Measurements from ENCODE around the gene CCDC8.
"Not testable (repeated sequence)": the region's sequence is repeated elsewhere in the genome, so short reads cannot be mapped to it uniquely, and the experiment has no call there.

CCDC8 gene

DNA sequence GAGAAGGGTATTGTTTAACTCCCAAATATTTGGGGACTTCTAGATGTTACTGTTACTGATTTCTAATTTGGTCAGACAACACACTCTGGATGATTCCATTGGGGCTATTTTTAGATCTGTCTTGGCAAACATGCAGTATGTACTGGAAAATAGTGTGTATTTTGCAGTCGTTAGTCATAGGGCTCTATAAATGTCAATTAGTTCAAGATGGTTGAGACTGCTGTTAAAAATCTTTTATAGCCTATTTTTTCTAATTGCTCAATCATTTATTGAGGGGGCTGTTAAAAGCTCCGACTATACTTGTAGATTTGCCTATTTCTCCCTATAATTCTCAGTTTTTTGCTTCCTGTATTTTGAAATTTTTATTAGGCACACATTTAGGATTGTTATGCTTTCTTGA, 35.1 kb downstream of the CCDC8 start:
- peak; percentile 92 for DNase-seq

DNA sequence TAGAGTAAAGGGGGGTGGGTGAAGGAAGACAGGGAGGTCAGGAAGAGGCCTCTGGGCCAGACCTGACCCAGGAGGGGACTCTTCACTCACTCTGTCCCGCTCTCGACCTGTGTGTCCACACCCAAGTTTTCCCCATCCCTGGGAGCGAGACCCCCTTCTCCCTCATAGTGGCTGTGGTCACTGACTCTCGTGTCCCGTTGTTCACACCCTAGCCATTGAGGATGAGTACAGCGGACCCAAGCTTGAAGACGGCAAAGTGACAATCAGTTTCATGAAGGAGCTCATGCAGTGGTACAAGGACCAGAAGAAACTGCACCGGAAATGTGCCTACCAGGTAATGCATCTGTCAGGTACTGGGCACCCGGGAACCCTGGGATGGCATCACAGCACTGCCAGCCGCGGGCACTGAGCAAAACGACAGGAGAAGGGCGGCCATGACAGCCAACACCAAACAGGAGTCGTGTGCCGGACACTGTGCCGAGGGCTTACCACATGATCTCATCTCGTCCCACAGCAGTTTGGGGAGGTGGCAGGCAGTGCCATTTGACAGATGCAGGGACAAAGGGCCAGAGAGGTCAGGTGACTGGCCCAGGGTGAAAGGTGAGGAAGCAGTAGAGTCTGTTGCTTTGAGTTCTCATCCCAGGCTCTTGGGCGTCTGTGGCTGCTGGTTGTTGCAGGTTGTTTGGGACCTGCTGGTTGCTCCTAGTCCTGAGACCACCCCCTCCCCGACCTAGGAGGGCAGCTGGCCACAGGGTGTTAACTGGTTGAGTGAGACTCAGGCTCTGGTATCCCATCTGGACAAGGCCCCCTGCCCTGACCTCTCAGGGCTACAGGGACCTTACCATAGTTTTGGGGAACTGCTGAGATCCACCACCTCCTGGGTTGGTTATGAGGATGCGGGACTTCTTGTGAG, 36.9 kb downstream of the CCDC8 start:
- DNase-seq = no peak

DNA sequence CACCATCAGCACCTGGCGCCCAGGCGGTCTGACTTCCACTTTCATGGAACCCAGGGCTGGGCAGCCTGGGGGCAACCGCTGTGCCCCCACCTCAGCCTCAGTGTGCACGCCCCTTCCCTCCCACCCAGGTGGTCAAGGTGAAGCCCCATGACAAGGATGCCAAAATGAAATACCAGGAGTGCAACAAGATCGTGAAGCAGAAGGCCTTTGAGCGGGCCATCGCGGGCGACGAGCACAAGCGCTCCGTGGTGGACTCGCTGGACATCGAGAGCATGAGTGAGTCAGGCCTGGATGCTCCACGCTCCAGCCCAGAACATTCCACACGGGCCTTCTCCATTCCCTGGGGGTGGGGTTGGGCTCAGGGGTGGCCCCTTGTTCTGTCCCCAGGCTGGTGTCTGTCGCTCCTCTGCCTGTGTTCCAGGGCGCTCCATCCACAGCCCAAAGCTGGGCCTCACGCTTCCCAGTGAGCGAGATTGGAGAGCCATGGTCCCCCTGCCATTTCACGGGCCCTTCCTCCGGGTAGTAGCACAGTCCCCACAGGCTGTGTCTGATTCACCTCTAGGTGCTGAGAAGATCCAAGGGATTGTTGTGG, 37.8 kb downstream of the CCDC8 start:
- not testable (repeated sequence) for DNase-seq

DNA sequence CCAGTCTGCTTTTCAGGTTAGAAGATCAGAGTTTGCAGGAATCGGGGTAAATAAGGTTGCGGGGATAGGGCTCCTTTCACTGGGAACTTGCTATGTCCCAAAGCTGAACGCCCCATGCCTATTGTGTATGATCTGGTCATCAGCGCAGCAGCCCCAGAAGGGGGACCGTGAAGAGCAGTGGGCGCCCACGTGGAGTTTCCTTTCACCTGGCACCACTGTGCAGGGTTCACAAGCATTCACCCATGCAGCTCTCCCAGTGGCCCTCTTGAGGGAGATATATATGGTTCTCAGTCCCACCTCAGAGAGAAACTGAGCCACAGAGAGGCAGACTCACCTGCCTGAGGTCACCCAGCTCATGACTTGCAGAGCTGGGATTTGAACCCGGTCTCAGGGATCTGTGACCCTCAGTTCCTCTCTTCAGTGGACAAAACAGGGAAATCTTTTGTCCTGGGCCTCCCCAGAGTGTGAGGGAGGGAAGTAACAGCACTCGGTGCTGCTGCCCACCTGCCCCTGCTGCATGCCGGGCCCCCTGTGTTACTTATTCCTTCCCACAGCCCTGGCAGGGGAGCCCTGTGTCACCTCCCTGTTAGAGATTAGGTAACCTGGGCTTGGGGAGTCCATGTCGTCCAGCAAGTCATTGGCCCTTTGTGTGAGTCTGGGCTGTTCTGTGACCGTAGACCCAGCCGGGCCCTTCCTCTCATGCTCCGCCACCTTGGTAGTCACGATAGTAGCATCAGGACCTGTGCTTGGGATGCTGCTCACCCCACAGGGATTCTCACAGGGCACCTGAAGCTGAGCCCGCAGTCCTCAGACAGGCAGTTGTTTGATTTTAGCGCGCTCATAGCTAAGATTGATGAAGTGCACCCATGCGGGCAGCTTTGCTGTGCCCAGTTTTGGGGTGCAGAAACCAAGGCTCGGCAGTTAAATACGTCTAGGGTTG, 38.6 kb downstream of the CCDC8 start:
- DNase-seq = no peak

DNA sequence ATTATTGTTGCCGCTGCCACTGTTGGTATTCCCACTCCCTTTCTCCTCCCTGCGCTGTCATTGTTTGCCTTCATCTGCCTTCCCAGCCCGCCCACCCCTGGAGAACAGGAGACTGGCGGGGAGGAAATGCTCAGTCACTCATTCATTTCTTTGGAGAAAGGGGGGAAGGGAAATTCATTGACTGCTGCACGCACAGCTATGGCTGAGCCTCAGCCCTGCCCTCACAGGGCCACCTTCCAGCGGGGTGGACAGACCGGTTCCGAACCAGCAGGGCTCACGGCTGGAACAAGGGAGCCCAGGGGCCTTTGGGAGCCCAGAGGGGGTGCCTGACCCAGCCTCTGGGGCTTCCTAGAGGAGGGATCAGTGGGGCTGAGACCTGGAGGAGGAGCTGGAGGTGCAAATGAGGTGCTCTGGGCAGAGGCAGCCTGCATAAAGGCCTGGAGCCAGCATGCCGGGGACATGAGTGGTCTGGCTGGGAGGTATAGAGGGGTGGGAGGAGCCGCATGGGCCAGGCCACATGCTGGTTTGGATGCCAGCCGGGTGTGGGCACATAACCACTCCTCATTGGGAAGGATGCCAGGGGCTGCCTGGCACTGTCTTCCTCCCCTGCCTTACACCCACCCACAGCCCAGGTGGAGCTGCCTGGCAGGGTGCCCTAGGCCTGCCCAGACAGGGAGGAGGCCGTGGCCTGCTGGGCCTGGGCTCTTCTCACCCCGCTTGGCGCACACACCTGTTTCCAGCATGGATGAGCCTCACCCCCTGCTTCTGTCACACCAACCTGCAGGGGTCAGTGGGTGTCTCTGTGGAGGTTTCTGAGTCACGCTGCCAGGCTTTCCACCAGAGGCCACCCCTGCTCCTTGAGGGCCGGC, 39.6 kb downstream of the CCDC8 start:
- peak; percentile 69 for DNase-seq

DNA sequence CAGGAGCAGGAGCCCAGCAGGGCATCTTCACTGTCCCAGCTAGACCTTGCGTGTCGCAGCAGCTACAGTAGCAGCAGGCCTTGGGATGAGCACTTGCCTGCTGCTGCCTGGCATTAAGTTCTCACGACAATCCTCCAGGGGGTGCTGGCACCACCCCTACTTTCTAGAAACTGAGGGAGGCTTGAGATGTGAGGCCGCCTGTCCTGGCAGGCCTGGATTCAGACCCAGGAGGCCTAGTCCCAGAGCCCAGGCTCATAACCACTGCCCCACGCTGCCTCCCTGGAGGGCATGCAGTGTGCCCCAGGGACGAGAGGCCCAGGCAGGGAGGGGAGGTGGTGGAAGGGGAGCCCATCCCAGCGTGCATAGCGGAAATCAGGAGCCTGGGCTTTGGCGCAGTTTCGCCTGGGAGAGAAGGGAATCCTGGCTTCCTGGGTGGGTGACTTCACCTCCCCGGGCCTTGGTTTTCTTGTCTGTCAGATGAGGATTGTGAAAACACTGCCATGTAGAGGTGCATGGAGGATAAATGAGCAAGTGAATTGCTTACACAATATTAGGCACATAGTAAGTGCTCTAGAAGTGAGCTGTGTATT, 40.4 kb downstream of the CCDC8 start:
- peak; percentile 18 for DNase-seq

DNA sequence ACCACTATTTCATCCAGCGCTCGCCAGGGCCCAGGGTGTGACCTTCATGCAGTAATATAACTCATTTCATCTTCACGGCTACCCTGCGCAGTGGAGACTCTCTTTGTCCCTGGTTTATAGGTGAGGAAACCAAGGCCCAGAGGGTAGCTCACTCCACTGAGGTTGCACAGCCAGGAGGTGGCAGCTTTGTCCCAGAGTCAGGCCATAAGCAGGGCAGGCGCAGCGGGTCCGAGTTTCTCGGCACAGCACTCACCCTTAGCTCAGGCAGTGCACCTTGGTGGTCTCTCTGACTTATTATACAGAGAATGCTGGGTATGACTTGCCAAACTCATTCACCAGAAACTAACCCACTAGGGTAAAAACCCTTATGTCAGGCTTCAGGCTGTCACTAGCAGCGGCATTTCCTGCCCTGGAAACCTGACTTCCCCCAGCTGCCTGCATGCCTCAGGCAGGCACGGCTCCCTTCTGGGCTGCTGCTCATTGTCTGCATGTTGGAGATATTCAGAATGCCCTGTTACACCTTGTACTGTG, 41.9 kb downstream of the CCDC8 start:
- peak; percentile 32 for DNase-seq

DNA sequence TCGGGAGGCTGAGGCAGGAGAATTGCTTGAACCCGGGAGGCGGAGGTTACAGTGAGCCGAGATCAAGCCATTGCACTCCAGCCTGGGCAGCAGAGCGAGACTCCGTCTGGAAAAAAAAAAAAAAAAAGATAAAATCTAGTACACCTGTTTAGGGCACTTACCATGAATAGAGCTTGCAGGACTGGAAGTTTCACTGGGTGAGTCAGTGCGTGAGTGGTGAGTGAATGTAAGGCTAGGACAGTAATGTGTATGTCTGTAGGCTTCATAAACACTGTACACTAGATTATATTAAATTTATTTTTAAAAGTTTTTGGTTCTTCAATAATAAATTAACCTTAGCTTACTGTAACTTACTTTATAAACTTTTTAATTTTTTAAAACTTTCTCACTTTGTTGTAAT, 43.5 kb downstream of the CCDC8 start:
- DNase-seq = no peak

DNA sequence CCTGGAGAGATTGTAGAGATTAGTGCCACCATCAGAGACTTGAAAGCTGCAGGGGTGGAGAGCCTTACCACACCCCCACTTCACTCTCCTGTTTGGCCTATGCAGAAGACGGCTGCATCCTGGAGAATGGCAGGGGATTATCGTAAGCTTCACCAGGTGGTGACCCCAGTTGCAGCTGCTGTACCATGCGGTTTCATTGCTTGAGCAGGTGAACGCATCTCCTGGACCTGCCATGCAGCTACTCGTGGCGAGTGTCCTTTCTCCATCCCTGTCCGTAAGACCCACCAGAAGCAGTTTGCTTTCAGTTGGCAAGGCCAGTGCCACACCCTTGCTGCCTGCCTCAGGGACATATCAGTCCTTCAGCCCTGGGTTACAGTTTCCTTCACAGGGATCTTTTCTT, 45.2 kb downstream of the CCDC8 start:
- no peak for DNase-seq

DNA sequence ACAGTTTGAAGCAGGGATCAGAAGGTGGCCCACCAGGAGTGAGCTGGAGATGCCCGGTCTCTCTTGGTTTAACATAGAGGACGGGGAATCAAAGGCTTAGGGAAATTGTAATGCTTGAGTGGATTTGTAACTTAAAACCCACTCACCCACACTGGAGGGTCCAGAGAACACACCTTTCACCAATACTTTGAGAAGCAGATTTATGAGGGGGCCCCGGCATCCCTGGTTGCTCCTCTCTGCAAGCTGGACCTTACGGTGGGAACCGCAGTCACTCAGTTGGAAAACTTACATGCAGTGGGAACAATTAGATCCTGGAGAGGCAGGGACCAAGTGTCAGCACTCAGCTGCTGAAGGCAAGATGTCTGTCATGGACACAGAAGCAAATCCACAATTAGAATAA, 45.9 kb downstream of the CCDC8 start:
- no peak for DNase-seq

DNA sequence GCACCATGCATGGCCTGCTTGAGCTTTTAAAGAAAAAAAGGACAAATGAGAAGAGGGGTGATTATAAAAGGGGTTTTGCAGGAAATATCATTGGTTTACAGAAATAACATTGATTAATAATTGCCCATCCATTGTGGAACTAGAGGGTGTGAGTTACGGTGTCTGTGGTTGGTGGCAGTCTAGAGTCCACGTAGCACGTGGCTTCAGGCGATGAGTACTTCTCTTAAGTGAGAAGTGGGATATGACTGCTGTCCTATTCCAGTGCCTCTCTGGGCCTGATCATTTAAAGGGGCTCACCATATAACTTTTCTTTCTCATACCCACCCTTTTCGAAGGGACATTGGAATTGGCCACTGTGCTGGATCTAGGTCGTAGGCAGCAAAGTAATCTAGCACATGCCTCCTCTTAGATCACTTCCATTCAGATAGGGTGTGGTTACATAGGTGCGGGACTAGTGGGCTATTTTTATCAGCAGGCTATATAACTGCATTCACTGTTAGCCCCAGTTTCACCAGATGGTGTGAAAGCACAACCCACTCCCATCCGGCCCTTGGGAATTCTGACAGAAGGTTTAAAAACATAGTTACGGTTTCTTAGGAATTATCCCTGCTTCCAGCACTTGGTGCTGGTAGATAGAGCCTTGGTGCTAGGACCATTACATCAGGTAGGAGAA, 46.6 kb downstream of the CCDC8 start:
- DNase-seq = no peak

DNA sequence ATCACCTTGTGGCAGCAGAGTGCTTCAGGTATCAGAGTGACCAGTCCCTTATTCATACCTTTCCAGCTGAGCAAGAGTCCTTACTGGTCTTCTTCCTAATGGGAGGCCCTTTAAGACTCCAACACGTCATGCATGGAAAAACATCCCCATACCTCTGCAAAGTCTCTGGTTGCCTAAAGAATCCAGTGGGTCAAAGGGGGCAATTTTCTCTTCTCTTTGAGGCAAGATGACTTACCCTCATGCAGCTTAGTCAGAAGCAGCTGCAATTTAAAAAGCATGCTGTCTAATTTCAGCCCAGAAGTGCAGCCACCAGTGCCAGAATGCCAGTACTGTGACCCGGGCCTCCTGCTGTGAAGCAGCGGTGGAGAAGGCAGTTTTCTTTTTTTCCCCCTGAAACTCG, 47.8 kb downstream of the CCDC8 start:
- peak; percentile 29 for DNase-seq

DNA sequence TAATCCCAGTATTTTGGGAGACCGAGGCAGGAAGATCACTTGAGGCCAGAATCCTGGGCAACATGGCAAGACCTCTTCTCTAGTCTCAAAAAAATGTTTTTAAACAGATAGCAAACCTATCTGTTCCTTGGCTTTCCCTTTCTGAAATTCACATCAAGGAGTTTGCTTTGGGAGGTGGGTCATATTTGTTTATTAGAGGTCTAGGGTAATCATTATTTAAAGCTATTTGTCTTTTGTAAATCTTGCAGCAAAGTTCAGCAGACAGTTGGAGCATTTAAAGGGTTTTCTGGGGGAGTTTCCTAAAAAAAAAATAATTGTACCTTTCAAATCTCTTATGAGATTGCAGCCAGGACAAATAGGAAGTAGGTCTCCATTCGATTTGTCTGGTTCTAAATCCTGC, 49.0 kb downstream of the CCDC8 start:
- DNase-seq = no peak

DNA sequence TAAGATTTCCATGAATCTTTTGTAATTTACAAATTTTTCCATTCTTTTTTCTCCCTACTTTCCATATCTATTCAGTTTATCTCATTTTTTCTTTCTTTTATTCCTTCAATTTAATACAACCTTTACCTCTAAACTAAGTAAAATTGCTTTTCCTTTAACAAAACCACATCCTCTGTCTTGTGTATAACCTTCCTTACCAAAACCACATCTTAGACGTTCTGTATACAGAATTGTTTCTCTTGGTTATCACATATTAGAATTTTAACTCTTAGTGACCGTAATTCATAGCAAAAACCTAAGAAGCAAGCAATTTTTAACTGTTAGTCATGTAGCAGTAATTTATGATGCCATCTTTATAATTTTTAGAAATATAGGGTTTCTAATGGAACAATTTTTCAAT, 51.4 kb downstream of the CCDC8 start:
- peak; percentile 17 for DNase-seq

Measured in fibroblast of skin of right quadriceps (primary cell).